IMR-90 (cell line): Measurements from ENCODE around the gene TFIP11. TPM values are rescaled to one million over a fixed set of nuclear protein-coding genes. Genes with fewer than 3 reads are reported as not detected.

Experiments used
- ATAC-seq: fragments of 200-7000 bp; cut with Tn5 transposase; 2 replicates; pipeline ENCODE4 v1.9.1; 2020; ENCODE audit warnings: low read depth, mild to moderate bottlenecking, moderate library complexity
- BruUV-seq: library from RNA; stranded (reverse); fragments of 400-500 nt; replicated peaks from 2 replicates; lab custom pipeline; 2021; lab: Mats Ljungman, UMichigan
- CTCF ChIA-PET: fragments of 300-600 bp; formaldehyde crosslinking; extraction: SDS; loops from one replicate; lab custom pipeline; 2021; ENCODE audit warnings: antibody characterized with exemption; lab: Yijun Ruan, JAX
- POLR2A ChIA-PET: fragments of 300-600 bp; sonication (Branson Sonifier 250); formaldehyde crosslinking; loops from one replicate; lab custom pipeline; 2022; ENCODE audit warnings: antibody characterized with exemption; ENCODE audit not compliant: unreplicated experiment; lab: Charles Lee
- DNase-seq: peaks from one replicate; pipeline ENCODE4 v3.0.0; 2013
- H2AFZ ChIP-seq: replicated peaks from 2 replicates; pipeline ENCODE3; 2013; ENCODE audit warnings: low read length, mild to moderate bottlenecking; ENCODE audit not compliant: poor library complexity
- H2AK5ac ChIP-seq: 2 replicates; pipeline ENCODE4 v1.6.1; 2013; ENCODE audit warnings: low read depth, low read length, inconsistent platforms
- H2AK9ac ChIP-seq: replicated peaks from 2 replicates; pipeline ENCODE3; 2013; ENCODE audit warnings: mild to moderate bottlenecking, low read depth, low read length, moderate library complexity; ENCODE audit not compliant: poor library complexity
- H2BK120ac ChIP-seq: 2 replicates; pipeline ENCODE4 v1.6.1; 2013; ENCODE audit warnings: low read depth, low read length, inconsistent platforms
- H2BK15ac ChIP-seq: 3 replicates; pipeline ENCODE4 v1.6.1; 2013; ENCODE audit warnings: low read depth, low read length, inconsistent platforms
- H2BK20ac ChIP-seq: 2 replicates; pipeline ENCODE4 v1.6.1; 2013; ENCODE audit warnings: low read depth, mild to moderate bottlenecking, inconsistent platforms, low read length, moderate library complexity
- H2BK5ac ChIP-seq: 2 replicates; pipeline ENCODE4 v1.6.1; 2013; ENCODE audit warnings: mild to moderate bottlenecking, low read depth, low read length, inconsistent platforms; ENCODE audit not compliant: poor library complexity, severe bottlenecking
- H3K14ac ChIP-seq: replicated peaks from 2 replicates; pipeline ENCODE4 v1.6.1; 2013; ENCODE audit warnings: low read depth, low read length, inconsistent platforms
- H3K18ac ChIP-seq: 2 replicates; pipeline ENCODE4 v1.6.1; 2013; ENCODE audit warnings: low read depth, low read length, control low read depth
- H3K23ac ChIP-seq: 2 replicates; pipeline ENCODE4 v1.6.1; 2013; ENCODE audit warnings: low read depth, low read length, inconsistent platforms
- H3K27ac ChIP-seq: 2 replicates; pipeline ENCODE4 v1.5.1; 2013; ENCODE audit warnings: mild to moderate bottlenecking, control low read depth, low read length; ENCODE audit not compliant: insufficient read depth
- H3K27me3 ChIP-seq: 2 replicates; pipeline ENCODE4 v1.6.1; 2013; ENCODE audit warnings: low read length; ENCODE audit not compliant: control insufficient read depth, insufficient read depth
- H3K36me3 ChIP-seq: 2 replicates; pipeline ENCODE4 v1.6.1; 2013; ENCODE audit warnings: low read length, mixed read lengths; ENCODE audit not compliant: control insufficient read depth, insufficient read depth
- H3K4ac ChIP-seq: 2 replicates; pipeline ENCODE4 v1.6.1; 2013; ENCODE audit warnings: low read depth, low read length, inconsistent platforms
- H3K4me1 ChIP-seq: 2 replicates; pipeline ENCODE4 v1.6.1; 2013; ENCODE audit warnings: low read length, mixed read lengths; ENCODE audit not compliant: control insufficient read depth, insufficient read depth
- H3K4me2 ChIP-seq: 2 replicates; pipeline ENCODE4 v1.6.1; 2013; ENCODE audit warnings: low read depth, mild to moderate bottlenecking, control low read depth, low read length, moderate library complexity
- H3K4me3 ChIP-seq: 2 replicates; pipeline ENCODE4 v1.5.1; 2013; ENCODE audit warnings: low read depth, mild to moderate bottlenecking, control low read depth, low read length, moderate library complexity; ENCODE audit not compliant: insufficient read depth
- H3K56ac ChIP-seq: 2 replicates; pipeline ENCODE4 v1.6.1; 2013; ENCODE audit warnings: low read length, inconsistent platforms; ENCODE audit not compliant: insufficient read depth; ENCODE audit errors: extremely low read depth
- H3K79me1 ChIP-seq, 2 experiments: 2 replicates each; pipeline ENCODE4 v1.6.1; 2013; ENCODE audit warnings: low read length in 2 of 2, inconsistent platforms in 1 of 2, low read depth in 1 of 2
- H3K9ac ChIP-seq: 2 replicates; pipeline ENCODE4 v1.6.1; 2013; ENCODE audit warnings: low read depth, low read length, control low read depth
- H3K9me1 ChIP-seq: 2 replicates; pipeline ENCODE4 v1.6.1; 2013; ENCODE audit warnings: low read length, inconsistent platforms; ENCODE audit not compliant: insufficient read depth
- H3K9me3 ChIP-seq: 2 replicates; pipeline ENCODE4 v1.6.1; 2013; ENCODE audit warnings: low read length; ENCODE audit not compliant: control insufficient read depth, insufficient read depth
- H4K20me1 ChIP-seq: 2 replicates; pipeline ENCODE4 v1.6.1; 2013; ENCODE audit warnings: low read length, inconsistent platforms; ENCODE audit not compliant: insufficient read depth
- H4K5ac ChIP-seq: 2 replicates; pipeline ENCODE4 v1.6.1; 2013; ENCODE audit warnings: mild to moderate bottlenecking, low read depth, low read length, control low read depth
- H4K8ac ChIP-seq, 2 experiments: 2 replicates each; pipeline ENCODE4 v1.6.1; 2013; ENCODE audit warnings: low read depth in 2 of 2, low read length in 2 of 2, control low read depth in 1 of 2, inconsistent platforms in 1 of 2
- H4K91ac ChIP-seq: 2 replicates; pipeline ENCODE4 v1.6.1; 2013; ENCODE audit warnings: low read depth, low read length, inconsistent platforms; ENCODE audit not compliant: insufficient read depth
- BHLHE40 ChIP-seq: fragments of 150-350 bp; IDR thresholded peaks from 2 replicates; pipeline ENCODE4 v1.6.1; 2016; ENCODE audit warnings: mild to moderate bottlenecking, low read depth, low read length
- CEBPB ChIP-seq: IDR thresholded peaks from 2 replicates; pipeline ENCODE4 v1.6.1; 2012; ENCODE audit warnings: low read depth, low read length, improper control_type of control experiment
- CHD1 ChIP-seq: IDR thresholded peaks from 2 replicates; pipeline ENCODE4 v1.6.1; 2012; ENCODE audit warnings: low read depth, low read length, improper control_type of control experiment
- FOS ChIP-seq: fragments of 150-350 bp; IDR thresholded peaks from 2 replicates; pipeline ENCODE4 v1.6.1; 2016; ENCODE audit warnings: low read depth, low read length
- MAFK ChIP-seq: IDR thresholded peaks from 2 replicates; pipeline ENCODE4 v1.6.1; 2012; ENCODE audit warnings: low read depth, low read length, improper control_type of control experiment
- RCOR1 ChIP-seq: IDR thresholded peaks from 2 replicates; pipeline ENCODE4 v1.6.1; 2012; ENCODE audit warnings: mild to moderate bottlenecking, low read length, improper control_type of control experiment; ENCODE audit not compliant: insufficient replicate concordance
- RFX5 ChIP-seq: IDR thresholded peaks from 2 replicates; pipeline ENCODE4 v1.8.0; 2012; ENCODE audit warnings: low read depth, mild to moderate bottlenecking, low read length, moderate library complexity
- SMC3 ChIP-seq: fragments of 150-350 bp; IDR thresholded peaks from 2 replicates; pipeline ENCODE4 v1.6.1; 2016; ENCODE audit warnings: low read depth, mild to moderate bottlenecking, antibody characterized with exemption, low read length, moderate library complexity
- WGBS, 2 experiments: methylation state at CpG; one replicate each; pipeline versions ENCODE4 v1.1.5 to v1.1.7; 2013; ENCODE audit warnings: missing lambda C conversion rate in 2 of 2; ENCODE audit not compliant: insufficient read length in 1 of 2; ENCODE audit errors: extremely low coverage in 2 of 2; 5-methylcytosine and 5-hydroxymethylcytosine counted together
- dilution Hi-C: fragments of 300-500 bp; cut with HindIII; formaldehyde crosslinking; loops from one replicate; pipeline ENCODE4 v1.14.3; 2018; ENCODE audit warnings: low sequenced_read_pairs; ENCODE audit not compliant: unreplicated experiment
- in situ Hi-C: fragments of 300-500 bp; cut with MboI; formaldehyde crosslinking; loops from 3 replicates; pipeline ENCODE4 v1.14.3; 2019; ENCODE audit warnings: low sequenced_read_pairs, inconsistent platforms, mixed read lengths
- intact Hi-C: fragments of 100-400 bp; cut with micrococcal nuclease; formaldehyde crosslinking; loops from 2 replicates; pipeline ENCODE4 v1.10.0; 2022
- polyA plus RNA-seq, 3 experiments: library from polyadenylated mRNA; depleted of rRNA; stranded (reverse); fragments of >200 nt; gene quantifications; 2 replicates each; pipeline ENCODE4 v1.2.3, GENCODE V29; 2012; ENCODE audit warnings: low replicate concordance in 1 of 3
- total RNA-seq: library from RNA; depleted of rRNA; stranded (reverse); fragments of >200 nt; gene quantifications from 2 replicates; pipeline ENCODE4 v1.2.3, GENCODE V29; 2012

Gene TFIP11
- total and polyA plus RNA-seq, 2 of the 4 experiments (the other 2 are of a cell fraction): 22.5 to 43.2 TPM

DNA sequence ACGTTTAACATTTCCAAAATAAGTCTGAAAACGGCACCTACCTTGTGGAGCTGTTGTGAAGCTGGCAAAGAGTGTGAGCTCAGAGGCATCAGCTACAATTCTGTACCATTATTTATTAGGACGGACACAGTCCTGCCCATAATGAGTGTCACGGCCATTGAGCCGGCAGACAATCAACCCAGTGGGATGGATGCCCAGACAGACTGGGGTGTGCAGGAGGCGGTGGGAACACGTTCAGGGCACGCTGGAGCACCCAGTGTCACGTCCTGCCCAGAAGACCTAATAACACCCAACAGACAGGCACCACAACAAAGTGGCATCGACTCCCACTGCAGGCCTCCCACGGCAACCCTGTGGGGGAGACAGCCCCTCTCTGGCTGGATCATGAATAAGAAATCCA is 43.2 kb upstream of the TFIP11 start:
- H3K27ac ChIP-seq: no peak overlapping the region

More for the DNA sequence above, 43.2 kb upstream of the TFIP11 start:
- Histone ChIP-seq H3K9me3 (no peaks in the 10 kb centered on the region), H3K27me3 (no peaks in the 10 kb centered on the region), H2AK9ac (no peak overlapping the region), H2AFZ (no peak overlapping the region), H3K23ac (no peak overlapping the region), H2BK15ac (no peak overlapping the region; the same call in 2 of the 3 replicates), H3K79me1 (peaks cover 50 to 78% of the 10 kb centered on the region in 2 experiments), H4K5ac (no peak overlapping the region), H3K18ac (no peak overlapping the region), H3K4me3 (no peak overlapping the region), H3K36me3 (no peaks in the 10 kb centered on the region), H2BK5ac (peak overlapping the region; percentile 16), H3K4me2 (no peak overlapping the region), H4K8ac (no peak overlapping the region), H4K91ac (peak overlapping the region; percentile 7), H3K9me1 (peaks cover 38% of the 10 kb centered on the region), H3K9ac (no peak overlapping the region), H3K14ac (no peak overlapping the region), H2BK120ac (0 out of 2 replicates have a peak overlapping the region, but pooled peaks have one; percentile 29), H3K56ac (no peak overlapping the region), H2BK20ac (peak overlapping the region; percentile 15; the same call in 1 of the 2 replicates), H3K4ac (peak overlapping the region; percentile 58; the same call in 1 of the 2 replicates), H4K20me1 (no peaks in the 10 kb centered on the region; the same call in none of the 2 replicates), H3K4me1 (peaks cover 24% of the 10 kb centered on the region), H2AK5ac (peak overlapping the region; percentile 56; the same call in 1 of the 2 replicates)
- no peak for ATAC-seq
- dilution Hi-C loops: no loop called here
- POLR2A ChIA-PET: no interaction called here
- intact Hi-C loops: no loop called here
- no TSS peak for BruUV-seq
- in situ Hi-C loops: no loop called here
- CTCF ChIA-PET: no interaction called here
- TF ChIP-seq CHD1: no peak
- no peak for TF ChIP-seq RCOR1
- no peak for TF ChIP-seq MAFK
- no peak for TF ChIP-seq FOS
- TF ChIP-seq RFX5: no peak
- no peak for TF ChIP-seq BHLHE40
- no peak for TF ChIP-seq SMC3
- TF ChIP-seq CEBPB: no peak
- 94% methylated on average over 3 of the region's 11 CpGs; no CpG with 5 or more reads in 1 of the 2 experiments for WGBS, 2 experiments
- DNase-seq: no peak
